ENCODE data around the gene SLK.

Gene SLK

DNA sequence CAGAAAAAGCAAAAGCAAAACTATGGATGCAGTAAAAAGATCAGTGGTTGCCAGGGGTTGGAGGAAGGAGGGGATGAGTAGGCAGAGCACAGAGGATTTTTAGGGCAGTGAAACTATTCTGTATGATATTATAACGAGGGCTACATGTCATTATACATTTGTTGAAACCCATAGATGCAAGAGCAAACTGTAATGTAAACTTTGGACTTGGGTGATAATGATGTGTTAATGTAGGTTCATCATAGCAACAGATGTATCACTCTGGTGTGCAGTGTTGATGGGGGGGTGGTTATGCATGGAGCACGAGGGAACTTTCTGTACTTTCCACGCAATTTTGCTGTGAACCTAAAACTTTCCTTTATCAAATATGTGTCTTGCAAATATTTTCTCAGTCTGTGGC, 23.2 kb downstream of the SLK start:
- Histone ChIP-seq H3K4me3 (ENCODE audit: low read length, poor library complexity, severe bottlenecking) (no peak overlapping the region), H3K36me3 (ENCODE audit: insufficient read depth, low read length) (peaks cover 12% of the 10 kb centered on the region), H3K4me1 (ENCODE audit: insufficient read depth, low read length, poor library complexity, severe bottlenecking) (peaks cover 2% of the 10 kb centered on the region), H2AFZ (ENCODE audit: low read length) (no peak overlapping the region), H3K9ac (ENCODE audit: low read depth, low read length, poor library complexity, severe bottlenecking) (no peak overlapping the region), H4K20me1 (ENCODE audit: insufficient read depth, low read length, poor library complexity, severe bottlenecking) (no peaks in the 10 kb centered on the region), H3K9me2 (replicated peaks; ENCODE audit: low read depth, low read length) (no peaks in the 10 kb centered on the region), H3K79me2 (ENCODE audit: insufficient read depth, low read length) (peaks cover 38% of the 10 kb centered on the region), H3K4me2 (ENCODE audit: low read depth, low read length, poor library complexity, severe bottlenecking) (no peak overlapping the region), H3K27me3 (ENCODE audit: insufficient read depth, low read length, poor library complexity, severe bottlenecking) (no peaks in the 10 kb centered on the region), H3K9me3 (ENCODE audit: insufficient read depth, low read depth, low read length) (no peaks in the 10 kb centered on the region), H3F3A (ENCODE audit: low read depth) (no peaks in the 10 kb centered on the region)
- TF ChIP-seq EZH2phosphoT487 (IDR thresholded peaks at IDR 0.05; ENCODE audit: borderline replicate concordance) = no peak
- TF ChIP-seq, protein P1, sequence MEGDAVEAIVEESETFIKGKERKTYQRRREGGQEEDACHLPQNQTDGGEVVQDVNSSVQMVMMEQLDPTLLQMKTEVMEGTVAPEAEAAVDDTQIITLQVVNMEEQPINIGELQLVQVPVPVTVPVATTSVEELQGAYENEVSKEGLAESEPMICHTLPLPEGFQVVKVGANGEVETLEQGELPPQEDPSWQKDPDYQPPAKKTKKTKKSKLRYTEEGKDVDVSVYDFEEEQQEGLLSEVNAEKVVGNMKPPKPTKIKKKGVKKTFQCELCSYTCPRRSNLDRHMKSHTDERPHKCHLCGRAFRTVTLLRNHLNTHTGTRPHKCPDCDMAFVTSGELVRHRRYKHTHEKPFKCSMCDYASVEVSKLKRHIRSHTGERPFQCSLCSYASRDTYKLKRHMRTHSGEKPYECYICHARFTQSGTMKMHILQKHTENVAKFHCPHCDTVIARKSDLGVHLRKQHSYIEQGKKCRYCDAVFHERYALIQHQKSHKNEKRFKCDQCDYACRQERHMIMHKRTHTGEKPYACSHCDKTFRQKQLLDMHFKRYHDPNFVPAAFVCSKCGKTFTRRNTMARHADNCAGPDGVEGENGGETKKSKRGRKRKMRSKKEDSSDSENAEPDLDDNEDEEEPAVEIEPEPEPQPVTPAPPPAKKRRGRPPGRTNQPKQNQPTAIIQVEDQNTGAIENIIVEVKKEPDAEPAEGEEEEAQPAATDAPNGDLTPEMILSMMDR (conservative IDR thresholded peaks at IDR 0.05; ENCODE audit: low read length) = no peak

DNA sequence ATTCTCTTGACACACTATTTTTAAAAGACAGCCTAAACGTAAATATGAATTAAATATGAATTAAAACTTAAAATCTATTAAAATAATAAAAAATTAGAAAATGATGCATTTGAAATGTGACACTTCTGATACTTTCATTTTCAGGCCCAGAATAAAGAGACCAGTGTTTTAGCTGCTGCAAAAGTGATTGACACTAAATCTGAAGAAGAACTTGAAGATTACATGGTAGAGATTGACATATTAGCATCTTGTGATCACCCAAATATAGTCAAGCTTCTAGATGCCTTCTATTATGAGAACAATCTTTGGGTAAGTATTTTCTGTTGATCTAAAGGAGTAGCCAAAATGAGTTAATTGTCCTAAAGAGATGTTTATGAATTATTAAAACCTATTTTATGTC, 23.6 kb downstream of the SLK start:
- Histone ChIP-seq H3K4me2 (ENCODE audit: low read depth, low read length, poor library complexity, severe bottlenecking) (no peak overlapping the region), H3K9me3 (ENCODE audit: insufficient read depth, low read depth, low read length) (no peaks in the 10 kb centered on the region), H3K36me3 (ENCODE audit: insufficient read depth, low read length) (peaks cover 12% of the 10 kb centered on the region), H2AFZ (ENCODE audit: low read length) (no peak overlapping the region), H3K9ac (ENCODE audit: low read depth, low read length, poor library complexity, severe bottlenecking) (no peak overlapping the region), H3K4me1 (ENCODE audit: insufficient read depth, low read length, poor library complexity, severe bottlenecking) (no peaks in the 10 kb centered on the region), H3K79me2 (ENCODE audit: insufficient read depth, low read length) (peaks cover 35% of the 10 kb centered on the region), H3K9me2 (replicated peaks; ENCODE audit: low read depth, low read length) (no peaks in the 10 kb centered on the region), H3K27me3 (ENCODE audit: insufficient read depth, low read length, poor library complexity, severe bottlenecking) (no peaks in the 10 kb centered on the region), H3F3A (ENCODE audit: low read depth) (no peaks in the 10 kb centered on the region), H4K20me1 (ENCODE audit: insufficient read depth, low read length, poor library complexity, severe bottlenecking) (no peaks in the 10 kb centered on the region), H3K4me3 (ENCODE audit: low read length, poor library complexity, severe bottlenecking) (no peak overlapping the region)
- TF ChIP-seq, protein P1 (conservative IDR thresholded peaks at IDR 0.05; ENCODE audit: low read length) = no peak
- no peak for TF ChIP-seq EZH2phosphoT487 (IDR thresholded peaks at IDR 0.05; ENCODE audit: borderline replicate concordance)

DNA sequence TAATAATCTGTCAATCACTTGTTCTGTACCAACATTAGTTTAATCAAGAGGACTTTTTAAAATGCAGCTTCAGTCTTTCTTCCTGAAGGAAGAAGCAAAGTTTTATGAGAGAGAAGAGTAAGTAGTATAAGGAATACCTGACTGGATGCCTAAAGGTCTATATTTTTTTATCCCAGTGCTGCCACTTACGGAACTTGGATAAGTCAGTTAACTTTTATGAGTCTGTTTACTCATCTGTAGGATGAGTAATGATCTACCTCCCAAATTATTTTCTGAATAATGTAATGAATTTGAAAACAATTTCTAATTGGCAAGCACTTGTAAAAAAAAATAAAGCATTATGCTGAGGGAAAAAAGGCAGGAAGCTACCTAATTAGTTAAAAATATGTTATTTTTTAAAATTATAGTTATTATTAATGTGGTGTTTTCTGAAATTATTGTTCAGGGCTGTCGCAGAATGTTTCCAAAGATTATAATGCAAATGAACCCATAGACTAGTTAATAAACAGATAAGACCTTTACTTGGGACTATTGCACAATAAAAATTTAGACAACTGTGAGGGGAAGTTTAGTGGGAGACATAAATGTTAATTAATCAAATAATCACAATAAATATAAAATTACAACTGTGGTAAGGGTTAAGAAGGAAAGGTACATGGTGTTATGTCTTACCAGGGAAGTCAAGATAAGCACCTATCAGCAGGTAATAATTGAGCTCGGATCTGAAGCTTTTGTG, 24.6 kb downstream of the SLK start:
- no peak overlapping the region for H3K9ac ChIP-seq (ENCODE audit: low read depth, low read length, poor library complexity, severe bottlenecking)
- H3K9me2 ChIP-seq (replicated peaks; ENCODE audit: low read depth, low read length) = no peaks in the 10 kb centered on the region
- no peaks in the 10 kb centered on the region for H3K9me3 ChIP-seq (ENCODE audit: insufficient read depth, low read depth, low read length)
- no peaks in the 10 kb centered on the region for H3K4me1 ChIP-seq (ENCODE audit: insufficient read depth, low read length, poor library complexity, severe bottlenecking)
- H2AFZ ChIP-seq (ENCODE audit: low read length) = no peak overlapping the region
- H3K4me2 ChIP-seq (ENCODE audit: low read depth, low read length, poor library complexity, severe bottlenecking) = no peak overlapping the region
- H3K4me3 ChIP-seq (ENCODE audit: low read length, poor library complexity, severe bottlenecking) = no peak overlapping the region
- peaks cover 18% of the 10 kb centered on the region for H3K36me3 ChIP-seq (ENCODE audit: insufficient read depth, low read length)
- TF ChIP-seq, protein P1 (conservative IDR thresholded peaks at IDR 0.05; ENCODE audit: low read length) = no peak
- TF ChIP-seq EZH2phosphoT487 (IDR thresholded peaks at IDR 0.05; ENCODE audit: borderline replicate concordance) = no peak
- H3F3A ChIP-seq (ENCODE audit: low read depth) = no peaks in the 10 kb centered on the region
- peaks cover 30% of the 10 kb centered on the region for H3K79me2 ChIP-seq (ENCODE audit: insufficient read depth, low read length)
- H3K27me3 ChIP-seq (ENCODE audit: insufficient read depth, low read length, poor library complexity, severe bottlenecking) = no peaks in the 10 kb centered on the region
- H4K20me1 ChIP-seq (ENCODE audit: insufficient read depth, low read length, poor library complexity, severe bottlenecking) = no peaks in the 10 kb centered on the region
